Fibroblast of peridontal ligament (primary cell): Measurements from ENCODE around the gene PTPN5.
"Not testable (repeated sequence)": the region's sequence is repeated elsewhere in the genome, so short reads cannot be mapped to it uniquely, and the experiment has no call there.

Source experiments
- DNase-seq: peaks from one replicate; pipeline ENCODE4 v3.0.0-alpha.2; 2010; ENCODE audit errors: extremely low read depth

PTPN5 gene

DNA sequence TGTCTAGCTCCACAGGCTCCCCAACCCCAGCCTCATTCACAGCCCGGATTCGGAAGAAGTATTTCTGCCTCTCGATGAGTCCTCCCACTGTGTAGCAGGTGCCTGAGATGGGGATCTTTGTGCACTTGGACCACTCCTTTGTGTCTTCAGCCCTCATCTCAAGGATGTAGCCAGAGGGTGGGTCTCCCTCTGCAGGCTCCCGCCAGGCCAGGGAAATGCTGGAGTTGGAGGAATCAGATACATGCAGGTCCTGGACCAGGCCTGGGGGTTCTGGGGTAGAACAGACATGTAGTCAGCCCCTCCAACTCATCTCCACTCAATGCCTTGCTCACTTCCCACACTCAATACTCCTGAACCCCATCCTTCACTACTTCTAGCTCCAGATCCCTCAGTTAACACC is 82.2 kb downstream of the PTPN5 start:
- DNase-seq = no peak

DNA sequence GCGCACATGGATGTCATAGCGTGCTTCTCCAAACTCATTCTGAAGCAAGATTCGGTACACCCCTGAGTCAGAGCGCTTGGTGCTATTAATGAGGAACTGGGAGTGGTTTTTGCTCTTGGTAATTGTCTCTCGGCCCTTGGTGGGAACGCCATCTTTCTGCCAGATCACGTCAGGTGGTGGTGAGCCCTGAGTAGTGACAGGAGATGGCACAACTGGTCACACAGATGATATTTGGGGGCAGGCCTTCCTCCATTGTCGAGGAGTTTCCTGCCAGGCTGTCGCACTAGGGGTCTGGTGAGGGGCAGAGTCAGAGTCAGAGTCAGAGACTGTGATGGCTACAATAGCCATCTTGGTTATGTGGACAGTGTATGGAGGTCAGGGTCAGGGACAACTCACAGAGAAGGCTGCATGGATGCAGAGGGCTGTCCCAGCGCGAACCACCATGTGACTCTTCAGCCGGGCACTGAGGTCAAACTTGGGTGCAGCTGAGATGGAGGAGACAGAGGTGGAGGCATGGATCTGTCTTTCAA is 83.7 kb downstream of the PTPN5 start:
- no peak for DNase-seq

DNA sequence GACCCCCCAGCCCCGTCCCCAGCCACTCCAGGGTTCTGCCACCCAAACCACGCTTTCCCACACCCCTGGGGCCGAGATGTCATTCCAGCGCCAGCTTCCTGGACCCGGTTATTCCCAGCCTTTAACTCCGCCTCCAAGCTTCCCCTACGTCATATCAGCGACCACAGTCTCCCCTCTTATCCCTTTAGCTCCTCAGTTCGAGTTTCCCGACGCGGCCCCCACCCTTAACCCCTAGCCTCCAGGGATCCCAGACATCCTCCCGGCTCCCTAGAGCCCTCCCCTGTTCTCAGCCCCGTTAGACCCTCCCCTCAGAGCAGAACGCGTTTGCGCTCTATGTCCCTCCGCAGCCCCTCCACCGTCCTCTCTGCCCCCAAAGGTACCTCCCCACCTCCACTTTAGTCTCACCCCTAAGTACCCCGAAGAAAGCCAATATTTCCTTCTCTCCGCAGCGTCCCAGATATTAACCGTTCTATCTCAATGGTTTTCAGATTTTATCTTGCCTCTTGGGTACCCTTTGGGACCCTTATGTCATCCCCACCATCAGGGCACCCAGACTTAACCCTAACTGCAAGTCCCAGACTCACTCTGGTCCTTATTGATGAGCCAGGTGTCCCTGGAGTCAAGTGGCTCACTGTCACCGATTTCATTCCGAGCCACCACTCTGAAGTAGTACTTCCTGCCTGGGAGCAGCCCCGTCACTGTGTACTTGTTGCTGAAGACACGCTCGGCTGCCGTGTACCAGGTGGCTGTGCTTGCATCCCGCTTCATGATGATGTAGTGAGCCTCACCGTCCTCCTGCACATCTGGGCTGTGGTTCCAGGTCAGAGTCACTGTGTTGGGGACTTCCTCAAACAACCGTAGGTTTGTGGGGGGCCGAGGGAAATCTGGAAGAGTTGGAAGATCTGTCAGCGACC is 85.0 kb downstream of the PTPN5 start:
- DNase-seq = no peak

DNA sequence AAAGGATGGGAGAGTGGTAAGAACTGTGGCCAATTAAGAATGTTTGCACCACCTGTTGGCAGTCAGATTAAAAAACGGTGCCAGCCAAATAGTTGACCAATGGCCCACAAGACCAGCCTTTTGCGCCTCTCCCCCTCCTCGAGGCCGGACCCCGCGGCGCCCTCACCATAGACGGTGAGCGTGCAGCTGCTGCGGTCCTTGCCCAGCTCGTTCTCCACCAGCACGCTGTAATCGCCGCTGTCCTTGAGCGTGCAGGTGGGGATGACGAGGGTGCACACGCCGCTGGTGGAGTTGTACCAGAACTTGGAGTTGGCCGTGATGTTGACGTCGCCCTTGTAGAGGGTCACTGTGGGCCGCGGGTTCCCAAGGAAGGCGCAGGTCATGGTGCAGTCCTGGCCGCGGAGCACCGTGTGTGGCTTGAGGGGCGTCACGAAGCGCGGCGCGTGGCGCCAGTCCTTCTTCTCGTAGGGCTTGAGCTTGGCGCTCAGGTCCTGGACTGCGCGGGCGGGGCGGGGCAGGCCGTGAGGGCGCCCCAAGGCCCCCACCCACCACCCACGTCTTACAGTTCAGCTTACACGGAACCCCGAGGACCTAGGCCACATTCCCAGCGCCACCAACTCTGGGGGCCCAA is 85.8 kb downstream of the PTPN5 start:
- DNase-seq = no peak

DNA sequence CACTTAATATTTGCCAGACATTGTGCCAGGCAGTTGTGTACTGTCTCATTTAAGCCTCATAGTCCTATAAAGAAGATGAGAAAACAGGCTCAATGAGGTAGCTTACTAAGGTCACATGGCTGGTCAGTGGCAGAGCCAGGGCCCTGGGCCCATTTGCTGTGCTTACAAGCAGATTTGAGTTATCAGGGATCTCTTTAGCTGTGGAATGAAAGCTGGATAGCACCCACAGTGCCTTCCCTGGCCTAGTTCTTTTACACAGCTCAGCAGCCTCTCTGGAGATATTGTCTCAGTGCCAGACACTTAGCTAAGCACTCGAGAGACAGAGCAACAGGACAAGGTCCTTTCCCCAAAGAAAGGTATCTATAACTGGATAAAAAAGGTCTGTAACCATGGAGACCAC is 86.9 kb downstream of the PTPN5 start:
- DNase-seq = no peak

DNA sequence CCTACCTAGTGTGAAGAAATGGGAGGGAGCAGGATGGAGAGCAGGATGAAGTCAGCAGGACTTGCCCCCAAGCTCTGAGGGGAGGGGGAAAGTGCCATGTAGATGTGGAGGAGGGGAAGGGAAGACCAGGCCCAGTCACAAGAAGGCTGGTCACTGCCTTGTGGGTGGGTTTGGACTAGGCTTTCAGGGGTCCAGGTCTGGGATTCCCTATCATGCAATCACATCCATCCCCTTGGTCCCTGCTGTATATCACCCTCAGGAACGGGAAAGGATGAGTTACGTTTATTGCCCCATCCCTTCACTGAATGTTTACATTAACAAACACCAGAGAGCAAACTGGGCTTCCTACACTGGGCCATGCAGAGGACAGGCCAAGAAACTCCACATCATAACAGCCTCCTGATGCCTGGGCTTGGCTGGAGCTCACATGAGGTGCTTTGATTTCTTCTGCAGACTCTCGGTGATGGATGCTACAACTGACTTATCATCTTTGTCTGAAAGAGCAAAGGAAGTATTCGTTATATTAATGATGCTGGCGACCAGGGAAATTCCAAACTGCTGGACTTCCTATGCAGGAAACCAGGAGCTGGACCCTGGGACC is 87.5 kb downstream of the PTPN5 start:
- DNase-seq = no peak

DNA sequence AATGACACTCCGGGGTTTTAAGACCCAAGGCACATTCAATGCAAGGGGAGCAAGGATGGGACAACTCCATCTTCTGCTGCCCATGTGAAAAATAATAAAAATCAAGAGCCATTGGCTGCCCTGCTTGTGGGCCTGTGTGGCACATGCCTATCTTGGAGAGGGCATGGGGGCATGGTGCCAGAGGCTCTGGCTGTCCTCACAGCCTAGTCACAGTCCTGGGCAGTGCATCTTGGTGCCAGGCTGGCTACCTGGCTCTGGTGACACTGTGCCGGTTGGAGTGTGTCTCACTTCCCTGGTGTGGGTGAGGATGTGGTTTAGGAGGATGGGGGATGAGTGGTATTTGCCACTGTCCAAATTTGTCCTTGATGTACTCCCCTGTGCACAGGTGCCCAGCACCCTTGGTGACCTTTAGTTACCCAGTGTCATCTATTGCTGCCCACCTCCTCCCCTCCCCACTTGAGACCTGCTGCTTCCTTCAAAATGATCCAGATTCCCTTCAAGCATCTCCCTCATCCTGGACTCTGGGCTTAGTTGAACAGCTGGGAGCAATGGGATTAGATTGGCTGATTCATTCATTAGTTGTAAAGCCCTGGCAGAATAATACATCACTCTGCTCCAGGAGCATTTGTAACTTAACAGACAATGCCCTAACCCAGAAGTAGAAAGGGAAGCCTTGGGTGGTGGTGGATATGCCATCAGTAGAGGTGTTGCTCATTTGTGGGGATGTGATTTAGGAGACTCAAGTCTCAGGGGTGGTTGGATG is 88.4 kb downstream of the PTPN5 start:
- DNase-seq = no peak

DNA sequence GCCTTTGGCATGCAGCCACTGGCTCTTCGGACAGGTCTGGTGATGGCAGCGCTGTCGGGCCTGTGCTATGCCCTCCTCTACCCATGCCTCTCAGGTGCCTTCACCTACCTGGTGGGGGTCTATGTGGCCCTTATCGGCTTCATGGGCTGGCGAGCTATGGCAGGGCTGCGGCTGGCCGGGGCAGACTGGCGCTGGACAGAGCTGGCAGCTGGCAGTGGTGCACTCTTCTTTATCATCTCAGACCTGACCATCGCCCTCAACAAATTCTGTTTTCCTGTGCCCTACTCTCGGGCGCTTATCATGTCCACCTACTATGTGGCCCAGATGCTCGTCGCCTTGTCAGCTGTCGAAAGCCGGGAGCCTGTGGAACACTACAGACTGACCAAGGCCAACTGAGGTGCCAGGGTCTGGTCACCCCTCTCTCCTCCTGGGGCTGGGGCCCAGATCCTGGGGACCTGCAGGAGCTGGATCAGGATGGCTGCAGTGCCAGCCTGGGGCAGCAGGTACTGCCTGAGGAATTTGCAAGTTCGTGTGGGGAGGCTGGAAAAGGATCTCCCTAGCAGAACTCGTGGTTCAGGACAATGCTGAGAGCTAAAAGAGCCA is 89.9 kb downstream of the PTPN5 start:
- no peak for DNase-seq

DNA sequence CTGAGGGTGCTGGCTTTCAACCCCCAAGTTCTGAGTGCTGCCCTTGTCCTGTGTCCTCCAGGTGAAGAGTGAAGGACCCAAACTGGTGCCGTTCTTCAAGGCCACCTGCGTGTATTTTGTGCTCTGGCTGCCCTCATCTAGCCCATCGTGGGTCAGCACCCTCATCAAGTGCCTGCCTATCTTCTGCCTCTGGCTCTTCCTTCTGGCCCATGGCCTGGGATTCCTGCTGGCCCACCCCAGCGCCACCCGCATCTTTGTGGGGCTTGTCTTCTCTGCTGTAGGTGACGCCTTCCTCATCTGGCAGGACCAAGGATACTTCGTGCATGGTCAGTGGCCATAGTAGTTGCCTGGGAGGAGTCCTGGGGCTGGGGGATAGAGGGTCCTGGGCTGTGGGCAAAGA is 90.7 kb downstream of the PTPN5 start:
- DNase-seq = no peak

DNA sequence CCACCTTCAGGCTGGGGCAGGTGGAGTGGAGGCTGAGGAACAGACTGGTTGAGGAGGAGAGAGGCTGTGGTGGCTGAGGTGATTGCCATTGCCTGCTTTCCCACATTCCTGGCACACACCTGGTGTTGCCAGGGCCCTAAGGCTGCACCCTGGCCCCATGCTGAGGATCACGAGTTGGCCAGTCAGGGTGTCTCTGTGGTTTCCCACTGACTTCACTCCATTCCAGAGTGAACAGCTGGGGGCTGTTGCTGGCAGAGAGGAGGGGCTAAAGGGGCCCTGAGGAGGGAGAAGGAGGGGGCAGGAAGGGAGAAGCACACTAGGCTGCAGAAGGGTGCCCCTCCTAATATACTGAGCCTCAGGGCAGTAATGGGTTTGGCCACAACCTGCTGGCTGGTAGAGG is 91.2 kb downstream of the PTPN5 start:
- DNase-seq = no peak

DNA sequence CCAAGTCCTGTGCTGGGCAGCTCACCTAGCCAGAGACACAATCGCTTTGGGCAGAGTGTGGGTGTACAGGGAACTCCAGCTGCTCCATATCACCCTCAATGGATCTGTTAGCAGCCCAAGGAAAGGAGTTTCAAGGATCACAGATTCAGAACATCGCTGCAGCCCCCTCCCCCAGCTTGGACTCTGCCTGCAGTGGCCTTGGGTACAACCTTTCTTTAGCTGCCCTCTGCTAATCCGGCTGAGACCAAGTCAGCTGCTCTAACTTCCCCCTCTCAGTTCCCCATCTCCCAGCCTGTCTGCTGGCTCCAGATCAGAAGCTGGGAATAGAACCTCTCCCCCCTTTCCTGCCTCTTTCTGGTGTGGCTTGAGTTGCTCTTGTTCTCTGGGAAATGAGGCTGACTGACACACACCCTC is 91.7 kb downstream of the PTPN5 start:
- no peak for DNase-seq

DNA sequence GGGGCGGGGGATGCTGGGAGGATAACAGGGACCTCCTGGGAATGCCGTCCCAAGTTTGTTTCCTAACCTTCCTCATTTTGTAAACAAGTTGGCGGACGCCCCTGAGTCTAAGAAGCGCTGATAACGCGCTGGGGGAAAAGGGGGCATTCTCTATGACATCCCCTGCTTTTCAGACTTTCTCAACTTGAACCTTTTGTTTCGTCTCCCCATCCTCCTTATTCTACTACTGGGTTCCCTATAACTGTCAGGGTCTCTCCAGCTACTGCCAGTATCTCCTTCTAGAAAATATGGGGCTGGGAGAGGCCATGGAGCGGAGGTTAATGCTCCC is 92.4 kb downstream of the PTPN5 start:
- DNase-seq = no peak

DNA sequence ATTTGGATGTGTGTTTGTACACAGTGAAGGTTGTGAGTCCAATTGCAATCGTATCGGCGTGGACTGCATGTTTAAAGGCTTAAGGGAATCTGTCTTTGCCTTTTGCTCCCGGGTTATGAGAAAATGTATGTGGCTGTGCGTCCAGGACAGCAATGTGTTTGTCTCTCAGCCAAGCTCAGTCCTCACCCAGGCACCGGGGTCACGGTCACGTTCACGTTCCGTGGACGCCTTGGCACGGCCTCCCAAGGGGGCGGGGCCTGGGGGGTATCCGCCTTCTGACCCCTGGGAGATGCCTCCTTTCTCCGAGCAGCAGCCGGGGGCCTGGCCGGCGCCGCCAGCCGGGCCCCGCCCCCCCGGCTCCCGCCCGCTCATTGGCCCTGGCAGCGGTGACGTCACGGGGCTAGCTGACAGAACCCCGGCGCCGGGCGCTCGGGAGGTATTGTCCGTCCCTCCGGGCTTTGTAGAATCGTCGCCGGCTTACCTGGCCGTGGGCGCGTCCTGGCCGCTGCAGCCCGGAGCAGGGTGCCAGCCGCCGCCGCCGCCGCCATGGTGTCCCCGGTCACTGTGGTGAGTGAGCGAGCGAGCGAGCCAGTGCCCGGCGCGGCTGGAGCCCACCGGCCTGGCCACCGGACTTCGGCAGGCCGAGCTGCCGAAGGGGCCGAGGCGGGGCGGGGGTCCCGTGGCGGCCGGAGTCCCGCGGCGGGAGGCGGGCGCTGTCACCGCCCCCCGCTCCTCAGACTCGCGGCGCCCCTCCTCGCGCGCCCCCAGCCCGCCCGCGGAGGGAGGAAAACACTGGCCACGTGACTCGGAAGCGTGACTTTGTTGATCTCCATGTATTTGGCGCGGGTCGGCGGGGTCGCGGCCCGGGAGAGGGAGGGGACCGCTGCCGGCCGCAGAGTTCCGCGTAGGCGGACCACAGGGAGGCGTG is 93.0 kb downstream of the PTPN5 start, which contains the start of gene TMEM86A:
Gene TMEM86A (plus strand): TSS at position 439 of the 928 bp plus-strand sequence. CDS start 108 bp downstream, at position 547.
- peak; percentile 57 for DNase-seq

DNA sequence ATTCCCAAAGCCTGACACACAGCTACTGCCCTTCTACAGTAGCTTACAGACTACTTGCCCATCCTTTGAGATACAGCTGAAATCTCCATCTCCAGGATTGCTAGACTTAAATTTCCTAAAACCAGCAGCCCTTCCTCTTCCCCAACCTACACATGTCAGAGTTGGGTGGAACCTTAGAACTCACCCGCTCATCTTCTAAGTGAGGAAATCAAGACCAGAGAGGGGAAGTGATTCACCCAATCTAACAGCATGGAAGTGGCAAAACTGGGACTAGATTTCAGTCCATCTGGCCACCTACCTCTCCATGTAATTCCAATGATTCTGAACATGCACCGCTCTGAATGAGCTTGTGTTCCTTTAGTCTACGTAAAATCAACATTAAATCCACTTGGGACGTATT is 94.0 kb downstream of the PTPN5 start:
- no peak for DNase-seq

DNA sequence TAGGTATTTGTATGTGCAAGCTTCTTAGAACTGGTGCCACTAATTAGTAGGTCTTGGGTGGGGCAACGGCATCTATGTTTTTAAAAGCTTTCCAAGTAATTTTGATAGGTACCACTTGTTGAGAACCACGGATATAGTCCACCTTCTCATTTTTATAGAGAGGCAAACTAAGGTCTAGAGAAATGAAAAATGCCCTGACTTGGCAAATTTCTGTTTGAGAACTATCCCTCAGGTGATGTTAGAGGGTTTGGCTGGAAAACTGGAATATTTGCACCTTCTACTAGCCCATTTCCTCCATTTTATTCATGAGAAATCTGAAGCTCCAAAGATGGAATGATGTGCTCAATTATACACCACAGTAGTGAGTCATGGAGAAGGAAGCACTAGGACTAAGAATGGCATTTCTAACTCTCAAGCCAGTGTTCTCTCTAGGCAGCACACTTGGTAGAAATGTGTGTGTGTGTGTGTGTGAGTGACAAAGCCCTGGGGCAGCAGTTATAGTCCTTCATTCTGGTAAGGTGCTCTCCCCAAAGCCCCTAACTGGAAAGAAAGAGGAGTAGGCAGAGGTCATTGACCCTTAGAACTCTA is 94.9 kb downstream of the PTPN5 start:
- peak; percentile 43 for DNase-seq

DNA sequence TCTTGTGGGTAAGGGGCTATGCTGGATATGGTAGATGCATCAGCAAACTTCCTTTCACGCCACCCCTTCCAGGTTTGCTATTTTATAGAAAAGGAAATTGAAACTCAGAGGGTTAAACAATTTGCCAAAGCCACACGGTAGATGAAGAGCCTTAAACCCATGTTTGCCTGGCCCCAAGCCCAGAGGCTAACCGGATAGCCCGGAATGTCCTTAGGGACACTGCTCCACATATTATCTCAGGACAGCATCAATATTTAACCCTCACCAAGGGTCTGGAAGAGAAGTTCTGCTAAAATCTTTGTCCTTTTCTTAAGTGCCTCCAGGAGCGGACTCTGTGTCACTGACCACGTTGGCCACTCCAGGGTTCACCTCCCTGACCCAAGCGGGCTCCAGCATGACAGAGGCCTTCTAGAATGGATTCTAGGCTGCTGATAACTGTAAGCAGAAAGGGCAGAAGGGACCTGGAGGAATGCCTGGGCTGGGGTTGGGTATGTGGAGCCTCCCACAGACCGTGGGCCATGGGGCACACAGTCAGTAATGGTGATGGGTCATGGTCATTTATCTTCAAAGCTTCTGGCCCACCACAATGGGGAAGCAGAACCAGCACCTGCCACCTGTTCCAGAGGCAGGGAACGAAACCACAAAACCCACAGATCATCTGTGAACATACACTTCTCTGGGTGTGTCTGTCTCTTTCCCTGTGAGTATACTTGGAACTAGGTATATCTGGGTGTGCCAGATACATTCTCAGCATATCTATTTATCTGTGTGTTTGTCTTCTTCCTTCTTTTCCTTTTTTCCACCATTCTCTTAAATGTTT is 98.4 kb downstream of the PTPN5 start:
- peak; percentile 37 for DNase-seq

DNA sequence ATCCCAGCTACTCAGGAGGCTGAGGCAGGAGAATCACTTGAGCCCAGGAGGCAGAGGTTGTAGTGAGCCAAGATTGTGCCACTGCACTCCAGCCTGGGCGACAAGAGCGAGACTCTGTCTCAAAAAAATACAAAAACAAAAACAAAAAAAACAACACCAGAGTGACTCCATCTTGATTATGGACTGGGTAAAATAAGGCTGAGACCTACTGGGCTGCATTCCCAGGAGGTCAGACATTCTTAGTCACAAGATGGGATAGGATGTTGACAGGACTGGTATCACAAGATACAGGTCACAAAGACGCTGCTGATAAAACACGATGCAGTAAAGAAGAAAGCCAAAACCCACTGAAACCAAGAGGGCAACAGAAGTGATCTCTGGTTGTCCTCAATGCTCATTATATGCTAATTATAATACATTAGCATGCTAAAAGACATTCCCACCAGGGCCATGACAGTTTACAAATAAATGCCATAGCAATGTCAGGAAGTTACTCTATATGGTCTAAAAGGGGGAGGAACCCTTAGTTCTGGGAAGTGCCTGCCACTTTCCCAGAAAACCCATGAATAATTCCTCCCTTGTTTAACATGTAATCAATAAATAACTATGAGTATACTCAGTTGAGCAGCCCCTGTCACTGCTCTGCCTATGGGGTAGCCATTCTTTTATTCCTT is 100.0 kb downstream of the PTPN5 start:
- not testable (repeated sequence) for DNase-seq

DNA sequence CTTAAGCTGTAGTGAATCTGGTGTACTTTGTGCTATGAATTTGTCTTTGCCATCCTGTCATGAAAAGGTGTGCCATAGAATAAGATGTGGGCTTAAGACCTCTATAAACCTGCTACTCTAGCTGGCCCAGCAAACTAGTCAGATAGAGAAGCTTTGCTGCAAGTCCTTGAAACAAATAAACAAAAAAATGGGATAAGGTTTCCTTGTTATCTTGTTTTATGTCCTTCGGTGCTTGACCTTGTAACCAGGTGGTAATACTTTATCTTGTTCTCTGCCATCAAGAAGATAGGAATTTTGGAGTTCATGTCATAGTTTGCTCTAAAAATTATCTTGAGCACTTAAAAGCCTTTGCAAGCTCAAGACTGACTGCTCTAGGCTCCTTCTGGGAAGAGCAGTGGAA is 107.3 kb downstream of the PTPN5 start:
- no peak for DNase-seq

DNA sequence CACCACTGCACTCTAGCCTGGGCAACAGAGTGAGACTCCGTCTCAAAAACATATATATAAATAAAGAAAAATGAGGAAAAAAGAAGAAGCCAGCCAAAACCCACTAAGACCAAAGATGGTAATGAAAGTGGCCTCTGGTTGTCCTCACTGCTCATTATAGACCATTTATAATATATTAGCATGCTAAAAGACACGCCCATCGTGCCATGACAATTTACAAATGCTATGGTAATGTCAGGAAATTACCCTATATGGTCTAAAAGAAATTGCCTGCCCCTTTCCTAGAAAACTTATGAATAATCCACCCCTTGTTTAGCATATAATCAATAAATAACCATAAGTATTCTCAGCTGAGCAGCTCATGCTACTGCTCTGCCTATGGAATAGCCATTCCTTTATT is 109.1 kb downstream of the PTPN5 start:
- no peak for DNase-seq
